Epithelial cell of esophagus (primary cell): ENCODE measurements around the gene HSPH1.

Source experiments
- DNase-seq: peaks from one replicate; pipeline ENCODE4 v3.0.0; 2010; ENCODE audit warnings: low read depth
- H3K4me3 ChIP-seq: 2 replicates; pipeline ENCODE4 v1.5.1; 2011; ENCODE audit warnings: mild to moderate bottlenecking, low read length, control low read depth
- TF ChIP-seq, protein P1 (sequence below): IDR thresholded peaks from 2 replicates; pipeline ENCODE4 v1.5.1; 2011; ENCODE audit warnings: low read depth, mild to moderate bottlenecking, low read length, control low read depth, inconsistent platforms; ENCODE audit not compliant: insufficient read depth; ENCODE audit errors: missing control alignments

HSPH1 gene

DNA sequence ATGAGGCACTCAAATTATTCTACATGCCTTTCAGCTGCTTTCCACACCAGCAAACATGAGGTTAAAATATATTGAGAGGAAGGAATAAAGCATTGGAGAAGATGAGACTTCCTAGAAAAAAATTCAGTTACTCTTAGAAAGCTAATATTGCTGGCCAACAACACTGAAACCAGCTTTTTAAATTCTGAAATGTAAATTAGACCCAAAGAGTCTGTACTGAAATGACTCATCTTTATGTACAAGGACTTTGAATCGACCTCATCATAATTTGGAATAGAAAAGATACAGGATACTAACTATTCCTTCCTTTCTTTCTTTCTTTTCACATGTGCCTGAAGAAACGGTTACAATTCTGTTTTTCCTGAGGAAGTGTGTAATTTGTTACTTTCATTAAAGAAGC lies 6.5 kb upstream of the HSPH1 start:
- DNase-seq: no peak
- TF ChIP-seq, protein P1, sequence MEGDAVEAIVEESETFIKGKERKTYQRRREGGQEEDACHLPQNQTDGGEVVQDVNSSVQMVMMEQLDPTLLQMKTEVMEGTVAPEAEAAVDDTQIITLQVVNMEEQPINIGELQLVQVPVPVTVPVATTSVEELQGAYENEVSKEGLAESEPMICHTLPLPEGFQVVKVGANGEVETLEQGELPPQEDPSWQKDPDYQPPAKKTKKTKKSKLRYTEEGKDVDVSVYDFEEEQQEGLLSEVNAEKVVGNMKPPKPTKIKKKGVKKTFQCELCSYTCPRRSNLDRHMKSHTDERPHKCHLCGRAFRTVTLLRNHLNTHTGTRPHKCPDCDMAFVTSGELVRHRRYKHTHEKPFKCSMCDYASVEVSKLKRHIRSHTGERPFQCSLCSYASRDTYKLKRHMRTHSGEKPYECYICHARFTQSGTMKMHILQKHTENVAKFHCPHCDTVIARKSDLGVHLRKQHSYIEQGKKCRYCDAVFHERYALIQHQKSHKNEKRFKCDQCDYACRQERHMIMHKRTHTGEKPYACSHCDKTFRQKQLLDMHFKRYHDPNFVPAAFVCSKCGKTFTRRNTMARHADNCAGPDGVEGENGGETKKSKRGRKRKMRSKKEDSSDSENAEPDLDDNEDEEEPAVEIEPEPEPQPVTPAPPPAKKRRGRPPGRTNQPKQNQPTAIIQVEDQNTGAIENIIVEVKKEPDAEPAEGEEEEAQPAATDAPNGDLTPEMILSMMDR: no peak
- no peak overlapping the region for H3K4me3 ChIP-seq

DNA sequence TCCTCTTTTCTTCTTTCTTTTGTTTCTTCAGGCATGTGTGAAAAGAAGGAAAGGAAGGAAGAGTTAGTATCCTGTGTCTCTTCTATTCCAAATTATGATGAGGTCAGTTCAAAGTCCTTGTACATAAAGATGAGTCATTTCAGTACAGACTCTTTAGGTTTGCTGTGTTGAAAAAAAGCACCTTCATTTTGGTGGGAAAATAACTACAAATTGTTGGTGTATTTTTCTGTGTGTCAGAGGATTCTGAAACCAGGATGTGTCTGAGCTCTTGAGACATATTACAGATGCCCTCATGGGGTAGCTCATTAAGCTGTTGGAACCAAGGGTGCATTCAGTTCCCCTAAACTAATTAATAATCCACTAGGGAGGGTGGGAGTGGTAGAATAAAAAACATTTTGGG lies 5.8 kb upstream of the HSPH1 start:
- DNase-seq: peak; percentile 7
- H3K4me3 ChIP-seq: no peak overlapping the region
- TF ChIP-seq, protein P1: no peak

DNA sequence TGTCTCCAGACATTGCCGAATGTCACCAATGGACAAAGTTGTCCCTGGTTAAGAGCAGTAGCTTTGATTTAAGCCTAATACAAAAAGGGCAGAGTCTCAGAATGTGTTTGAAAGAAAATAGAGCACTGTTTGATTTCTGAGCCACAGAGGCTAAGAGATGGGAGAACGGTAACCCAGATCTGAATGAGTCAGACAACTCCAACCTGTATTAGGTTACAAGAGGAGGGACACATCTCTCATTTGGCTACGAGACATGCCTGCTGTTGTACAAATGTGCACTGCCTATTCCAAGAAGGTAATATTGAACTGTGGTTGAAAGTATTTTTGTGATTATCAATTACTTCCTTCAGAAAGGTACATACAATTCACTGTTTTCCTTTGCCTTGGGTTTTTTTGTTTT lies 4.9 kb upstream of the HSPH1 start:
- TF ChIP-seq, protein P1: no peak
- peak; percentile 70 for DNase-seq
- H3K4me3 ChIP-seq: no peak overlapping the region

DNA sequence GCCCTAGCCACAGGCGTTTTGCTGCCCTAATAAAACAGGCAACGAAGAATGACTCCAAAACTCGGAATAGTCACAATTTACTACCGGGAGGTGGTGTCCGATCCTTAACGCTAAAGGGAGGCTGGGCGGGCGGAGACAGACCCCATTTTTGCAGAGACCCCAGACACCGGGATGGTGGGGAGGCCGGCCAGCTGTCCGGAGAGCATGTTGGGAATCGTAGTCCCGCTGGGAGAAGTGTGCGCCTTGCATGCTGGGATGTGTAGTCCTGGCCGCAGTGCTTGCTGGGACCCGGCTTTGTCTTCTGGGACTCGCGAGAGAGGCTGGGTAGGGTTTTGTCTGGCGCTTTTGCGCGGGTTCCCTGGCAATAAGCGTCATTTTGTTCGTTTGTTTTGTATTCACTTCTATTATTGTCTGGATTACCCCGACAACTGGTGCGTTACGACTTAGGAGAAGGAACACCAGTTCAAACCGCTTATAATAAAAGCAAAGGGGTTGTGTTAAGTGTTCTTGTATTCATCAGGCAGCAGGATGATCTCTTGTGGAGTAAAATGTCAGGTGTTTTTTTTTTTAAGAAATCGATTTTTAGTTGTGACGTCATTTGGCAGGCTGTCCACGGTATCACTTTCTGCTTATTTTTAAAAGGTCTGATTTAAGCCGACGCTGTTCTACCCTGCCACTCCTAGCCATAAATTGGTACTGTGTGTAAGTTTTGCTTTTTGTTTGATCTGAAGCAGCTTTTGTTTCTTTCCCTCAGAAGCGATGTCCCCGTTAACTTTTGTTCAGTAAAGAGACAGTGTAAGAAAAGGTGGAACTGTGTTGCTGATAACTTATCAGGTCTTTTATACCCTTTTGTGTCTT lies 676 bp upstream of the HSPH1 start:
- peak overlapping the region; percentile 89 for H3K4me3 ChIP-seq
- peak; percentile 99 for DNase-seq
- TF ChIP-seq, protein P1: no peak

DNA sequence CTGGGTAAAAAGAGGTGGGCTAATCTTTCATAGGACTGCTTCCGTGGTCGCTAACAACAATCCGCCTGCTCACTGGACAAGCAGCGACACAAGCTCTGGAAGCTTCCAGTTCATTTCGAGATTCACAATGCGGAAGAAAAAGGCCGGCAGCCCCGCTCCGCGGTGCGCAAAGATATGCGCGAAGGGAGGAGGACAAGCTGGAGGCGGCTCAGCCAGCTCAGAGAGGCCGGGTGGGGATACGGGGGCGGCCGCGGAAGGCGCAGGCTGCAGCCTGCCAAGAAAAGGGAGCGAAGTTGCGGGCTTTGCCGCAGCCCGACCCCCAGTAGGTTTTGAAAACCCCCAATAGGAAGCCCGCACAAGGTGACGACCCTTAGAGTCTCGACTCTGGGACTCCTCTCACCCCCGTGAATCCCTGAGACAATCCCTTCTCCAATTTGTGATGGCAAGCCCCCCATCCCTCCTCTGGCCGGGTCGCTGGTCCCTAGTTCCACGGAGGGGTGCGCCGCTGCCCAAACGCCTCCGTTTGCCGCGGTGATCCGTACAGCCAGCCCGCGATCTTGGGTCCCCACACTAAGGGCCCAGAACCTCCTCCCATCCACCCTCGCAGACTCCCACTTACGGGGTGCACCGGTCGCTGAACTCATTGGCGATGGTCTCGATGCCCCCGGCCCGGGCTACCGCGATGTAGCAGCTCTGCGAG lies 697 bp downstream of the HSPH1 start:
- peak; percentile 68 for DNase-seq
- H3K4me3 ChIP-seq: peak overlapping the region; percentile 89
- TF ChIP-seq, protein P1: no peak

DNA sequence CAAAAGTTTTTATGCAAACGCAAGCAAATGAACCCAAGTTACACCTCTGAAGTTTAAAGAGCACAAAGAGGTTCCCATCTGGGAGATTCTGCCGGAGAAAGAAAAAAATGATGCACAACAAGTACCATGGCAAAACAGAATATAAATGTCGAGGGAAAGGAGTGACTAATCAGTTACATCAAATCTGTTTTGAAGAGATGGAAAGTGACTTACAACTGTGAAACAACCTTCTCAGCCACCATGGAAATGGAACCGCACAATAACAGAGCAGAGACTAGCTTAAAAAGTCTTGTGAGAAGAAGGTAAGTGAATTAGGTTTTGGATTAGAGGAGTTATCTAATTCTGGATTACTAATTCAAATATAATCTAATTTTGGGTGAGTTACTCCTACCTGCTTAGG lies 2.4 kb downstream of the HSPH1 start:
- no peak for DNase-seq
- H3K4me3 ChIP-seq: peak overlapping the region; percentile 89
- TF ChIP-seq, protein P1: no peak
